ACHN (cell line): ENCODE data around the gene SH3BP1.
A peak's percentile ranks its signal among the peaks of the same experiment; 100 is the strongest.

ENCODE experiments used
- DNase-seq: peaks from one replicate; pipeline ENCODE4 v3.0.0-alpha.2; 2015
- in situ Hi-C: cut with HindIII; loops from 2 replicates; pipeline ENCODE4 v1.10.0; 2017; ENCODE audit warnings: low sequenced_read_pairs, low pct_ligation_motif_present, low pct_unique_long_range_greater_than_20kb

SH3BP1 gene

GRCh38 chr22:37630839-37631435, 8.5 kb upstream of the SH3BP1 start:
- no peak for DNase-seq
- in situ Hi-C loops: no loop called here

GRCh38 chr22:37631448-37632173, 7.9 kb upstream of the SH3BP1 start:
- in situ Hi-C loops: no loop called here
- no peak for DNase-seq

DNA sequence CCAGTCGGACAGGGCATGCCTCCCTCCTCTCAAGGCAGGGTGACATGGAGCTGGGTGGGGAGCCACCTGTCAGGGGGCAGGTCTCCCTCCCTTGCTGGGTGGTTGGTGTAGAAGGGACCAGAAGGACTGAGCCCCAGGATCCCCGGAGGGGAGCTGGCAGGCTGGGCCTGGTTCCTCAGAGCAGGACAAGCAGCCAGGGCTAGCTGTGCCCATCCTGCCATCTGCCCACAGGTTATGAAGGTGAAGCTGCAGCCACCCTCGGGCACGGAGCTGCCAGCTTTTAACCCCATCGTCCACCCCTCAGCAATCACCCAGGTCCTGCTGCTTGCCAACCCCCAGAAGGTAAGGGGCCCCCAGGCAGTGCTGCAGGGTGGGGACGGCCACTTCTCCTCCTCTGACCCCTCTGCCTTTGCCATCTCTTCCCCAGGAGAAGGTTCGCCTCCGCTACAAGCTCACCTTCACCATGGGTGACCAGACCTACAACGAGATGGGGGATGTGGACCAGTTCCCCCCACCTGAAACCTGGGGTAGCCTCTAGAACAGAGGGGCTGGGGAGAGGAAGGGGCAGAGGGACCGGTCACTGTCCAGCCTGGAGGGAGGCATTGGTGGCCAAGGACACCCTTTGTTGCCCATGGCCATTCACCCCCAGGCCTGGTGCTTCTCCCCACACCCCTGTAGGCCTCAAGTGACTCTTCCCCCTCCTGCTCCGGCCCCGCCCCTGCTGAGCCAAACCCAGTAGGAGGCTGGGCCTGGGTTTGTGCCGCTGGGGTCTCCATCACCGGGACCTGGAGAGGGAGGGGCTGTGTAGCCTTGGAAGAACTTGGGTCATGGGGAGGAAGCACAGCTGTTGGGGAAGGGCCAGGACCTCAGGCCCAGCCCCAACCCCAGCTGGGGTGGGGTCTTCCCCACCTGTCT, 7.0 kb upstream of the SH3BP1 start:
- DNase-seq: no peak
- in situ Hi-C loops: no loop called here

- no peak for DNase-seq
- in situ Hi-C loops: no loop called here
Measured at GRCh38 chr22:37633089-37633624, 6.3 kb upstream of the SH3BP1 start.

- peak; percentile 68 for DNase-seq
- in situ Hi-C loops: no loop called here
Measured at GRCh38 chr22:37633625-37634416, 5.6 kb upstream of the SH3BP1 start.

GRCh38 chr22:37634417-37634924, 5.0 kb upstream of the SH3BP1 start:
- no peak for DNase-seq
- in situ Hi-C loops: no loop called here

- no peak for DNase-seq
- in situ Hi-C loops: no loop called here
Measured at GRCh38 chr22:37635157-37635556, 4.3 kb upstream of the SH3BP1 start.

- in situ Hi-C loops: no loop called here
- peak; percentile 54 for DNase-seq
Measured at GRCh38 chr22:37636186-37636948, 3.1 kb upstream of the SH3BP1 start.

DNA sequence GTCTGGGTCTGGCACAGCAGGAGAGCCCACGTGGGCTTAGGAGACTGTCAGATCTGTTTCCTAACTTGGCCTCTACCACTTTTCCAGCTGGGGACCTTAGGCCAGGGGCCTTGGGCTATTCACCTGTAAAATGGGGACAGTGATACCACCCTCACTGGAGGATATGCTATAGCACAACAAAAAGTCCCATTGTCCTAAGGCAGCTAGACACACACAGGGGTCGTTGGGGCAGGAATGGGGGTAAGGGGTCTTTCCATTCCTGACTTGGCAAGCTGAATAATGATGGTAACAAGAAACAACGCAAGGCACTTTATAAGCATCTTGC, 2.6 kb upstream of the SH3BP1 start:
- in situ Hi-C loops: no loop called here
- no peak for DNase-seq

- in situ Hi-C loops: no loop called here
- no peak for DNase-seq
Measured at GRCh38 chr22:37638391-37639069, 939 bp upstream of the SH3BP1 start.

DNA sequence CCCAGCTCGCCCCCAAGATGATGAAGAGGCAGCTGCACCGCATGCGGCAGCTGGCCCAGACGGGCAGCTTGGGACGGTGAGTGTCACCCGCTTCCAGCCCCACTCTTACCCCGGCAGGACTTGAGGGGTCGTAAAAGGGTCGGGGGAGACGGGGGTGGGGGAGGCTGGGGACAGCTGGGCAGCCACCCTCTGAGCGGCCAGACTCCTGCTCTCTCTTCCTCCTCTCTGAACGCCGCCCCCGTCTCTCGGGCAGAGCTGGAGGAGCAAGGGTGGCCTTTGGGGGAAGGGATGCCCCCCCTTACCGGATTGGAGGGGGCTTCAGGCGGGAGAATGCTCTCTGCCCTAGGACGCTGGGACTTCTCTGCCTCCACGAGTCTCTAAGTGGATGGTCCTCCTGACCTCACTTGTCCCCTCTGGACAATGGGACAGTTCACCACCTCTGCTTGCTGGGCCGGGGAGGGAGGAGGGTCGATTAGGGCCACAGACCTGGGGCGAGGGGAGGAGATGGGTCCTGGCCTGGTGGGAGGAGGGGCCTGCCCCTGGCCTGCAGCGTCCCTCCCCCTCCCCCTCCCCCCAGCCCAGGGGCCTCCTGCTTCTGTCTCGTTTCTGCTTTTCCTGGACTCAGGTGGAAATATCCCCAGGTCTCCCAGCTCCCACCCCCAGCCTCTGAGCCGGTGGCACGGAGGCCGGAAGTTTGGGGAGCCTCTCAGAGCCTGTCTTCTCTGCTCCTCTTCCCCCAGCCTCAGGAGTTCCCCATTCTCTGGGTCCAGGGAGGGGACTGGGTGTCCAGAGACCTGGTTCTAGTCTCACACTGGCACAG, 512 bp downstream of the SH3BP1 start:
- in situ Hi-C loops: no loop called here
- no peak for DNase-seq

- in situ Hi-C loops: no loop called here
- DNase-seq: no peak
Measured at GRCh38 chr22:37640591-37641560, 1.4 kb downstream of the SH3BP1 start.

GRCh38 chr22:37641561-37641949, 2.1 kb downstream of the SH3BP1 start:
- no peak for DNase-seq
- in situ Hi-C loops: no loop called here

- peak; percentile 61 for DNase-seq
- in situ Hi-C loops: no loop called here
Measured at GRCh38 chr22:37643225-37643847, 3.9 kb downstream of the SH3BP1 start.

DNA sequence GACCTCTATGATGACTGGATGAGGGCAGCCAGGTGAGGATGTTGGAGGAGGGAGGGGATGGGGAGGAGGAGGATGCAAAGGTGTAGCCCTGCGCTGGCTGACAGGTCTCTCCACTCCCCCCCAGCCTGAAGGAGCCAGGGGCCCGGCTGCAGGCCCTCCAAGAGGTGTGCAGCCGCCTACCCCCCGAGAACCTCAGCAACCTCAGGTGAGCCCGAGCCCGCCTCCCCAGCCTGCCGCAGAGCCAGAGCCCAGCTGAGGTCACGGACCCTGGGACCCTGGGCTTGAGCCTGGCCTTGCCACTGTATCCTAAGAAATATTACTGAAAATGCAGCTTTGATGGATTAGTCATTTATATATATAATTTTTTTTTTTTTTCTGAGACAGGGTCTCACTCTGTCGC, 7.8 kb downstream of the SH3BP1 start:
- DNase-seq: no peak
- in situ Hi-C loops: no loop called here
